WTC11 (cell line): Measurements from ENCODE around the gene AK5. TPM values are rescaled to one million over a fixed set of nuclear protein-coding genes. Genes with fewer than 3 reads are reported as not detected.

Source experiments
- ATAC-seq: fragments of 200-7000 bp; cut with Tn5 transposase; 2 replicates; pipeline ENCODE4 v1.10.0; 2021; ENCODE audit warnings: mild to moderate bottlenecking, moderate library complexity
- CTCF ChIA-PET: fragments of 300-600 bp; sonication (Branson Sonifier 250); formaldehyde crosslinking; loops from one replicate; lab custom pipeline; 2021; ENCODE audit warnings: antibody characterized with exemption; lab: Charles Lee
- POLR2A ChIA-PET: fragments of 350-600 bp; sonication (Branson Sonifier 250); formaldehyde crosslinking; loops from one replicate; lab custom pipeline; 2021; ENCODE audit warnings: antibody characterized with exemption; lab: Charles Lee
- DNase-seq: peaks from one replicate; pipeline ENCODE4 v3.0.0; 2021; ENCODE audit warnings: low spot score
- H3K27ac Mint-ChIP-seq: 2 replicates; pipeline ENCODE4 v1.8.0; 2021; ENCODE audit warnings: mixed read lengths
- H3K27me3 Mint-ChIP-seq: 2 replicates; pipeline ENCODE4 v1.8.0; 2021; ENCODE audit warnings: low read depth, mild to moderate bottlenecking, moderate library complexity, mixed read lengths
- H3K36me3 Mint-ChIP-seq: 2 replicates; pipeline ENCODE4 v1.8.0; 2021; ENCODE audit warnings: mixed read lengths
- H3K4me1 Mint-ChIP-seq: 2 replicates; pipeline ENCODE4 v1.8.0; 2022; ENCODE audit warnings: mixed read lengths
- H3K4me3 Mint-ChIP-seq: 2 replicates; pipeline ENCODE4 v1.8.0; 2021; ENCODE audit warnings: mild to moderate bottlenecking, moderate library complexity, mixed read lengths
- H3K9me3 Mint-ChIP-seq: 2 replicates; pipeline ENCODE4 v1.8.0; 2021; ENCODE audit warnings: mixed read lengths
- AR ChIP-seq: fragments of 250-450 bp; sonication (Bioruptor Pico); IDR thresholded peaks from 2 replicates; pipeline ENCODE4 v1.9.0; 2021; ENCODE audit warnings: mild to moderate bottlenecking
- ATF2 ChIP-seq: sonication (generic); formaldehyde crosslinking; IDR thresholded peaks from 2 replicates; pipeline ENCODE4 v1.8.1; 2022; ENCODE audit warnings: low read depth, missing genetic modification reagents, borderline replicate concordance
- CREB1 ChIP-seq: sonication (generic); formaldehyde crosslinking; IDR thresholded peaks from 2 replicates; pipeline ENCODE4 v1.8.0; 2023; ENCODE audit warnings: mild to moderate bottlenecking, missing genetic modification reagents
- CREM ChIP-seq: sonication (generic); formaldehyde crosslinking; IDR thresholded peaks from 2 replicates; pipeline ENCODE4 v1.8.1; 2022; ENCODE audit warnings: mild to moderate bottlenecking, missing genetic modification reagents, moderate library complexity
- E2F1 ChIP-seq: sonication (generic); formaldehyde crosslinking; IDR thresholded peaks from 2 replicates; pipeline ENCODE4 v1.8.0; 2022; ENCODE audit warnings: mild to moderate bottlenecking, missing genetic modification reagents
- E2F5 ChIP-seq: sonication (generic); formaldehyde crosslinking; IDR thresholded peaks from 2 replicates; pipeline ENCODE4 v1.8.1; 2022; ENCODE audit warnings: mild to moderate bottlenecking, moderate library complexity, missing genetic modification reagents
- ESRRA ChIP-seq: sonication (generic); formaldehyde crosslinking; IDR thresholded peaks from 2 replicates; pipeline ENCODE4 v1.8.1; 2022; ENCODE audit warnings: mild to moderate bottlenecking, missing genetic modification reagents, borderline replicate concordance
- GTF2I ChIP-seq: fragments of 250-450 bp; sonication (Bioruptor Pico); conservative IDR thresholded peaks from 2 replicates; pipeline ENCODE4 v1.4.0; 2021; ENCODE audit warnings: mild to moderate bottlenecking
- MLX ChIP-seq: sonication (generic); formaldehyde crosslinking; IDR thresholded peaks from 2 replicates; pipeline ENCODE4 v1.8.1; 2023; ENCODE audit warnings: mild to moderate bottlenecking, missing genetic modification reagents, moderate library complexity
- MYBL2 ChIP-seq: sonication (generic); formaldehyde crosslinking; IDR thresholded peaks from 2 replicates; pipeline ENCODE4 v1.8.1; 2023; ENCODE audit warnings: mild to moderate bottlenecking, moderate library complexity, missing genetic modification reagents
- RELA ChIP-seq: sonication (generic); formaldehyde crosslinking; IDR thresholded peaks from 2 replicates; pipeline ENCODE4 v1.8.1; 2022; ENCODE audit warnings: missing genetic modification reagents, mild to moderate bottlenecking, borderline replicate concordance
- SP1 ChIP-seq: sonication (generic); formaldehyde crosslinking; conservative IDR thresholded peaks from 2 replicates; pipeline ENCODE4 v1.8.1; 2022; ENCODE audit warnings: missing genetic modification reagents
- STAT6 ChIP-seq: sonication (generic); formaldehyde crosslinking; conservative IDR thresholded peaks from 2 replicates; pipeline ENCODE4 v1.8.1; 2023; ENCODE audit warnings: mild to moderate bottlenecking, low read depth, missing genetic modification reagents, moderate library complexity
- TP53 ChIP-seq: sonication (generic); formaldehyde crosslinking; IDR thresholded peaks from 2 replicates; pipeline ENCODE4 v1.8.1; 2023; ENCODE audit warnings: mild to moderate bottlenecking, missing genetic modification reagents
- ZNF138 ChIP-seq: sonication (generic); formaldehyde crosslinking; conservative IDR thresholded peaks from 2 replicates; pipeline ENCODE4 v1.8.1; 2022; ENCODE audit warnings: mild to moderate bottlenecking, moderate library complexity, missing genetic modification reagents
- ZNF512 ChIP-seq: sonication (generic); formaldehyde crosslinking; IDR thresholded peaks from 2 replicates; pipeline ENCODE4 v1.8.1; 2022; ENCODE audit warnings: missing genetic modification reagents, borderline replicate concordance
- ZSCAN18 ChIP-seq: fragments of 250-450 bp; sonication (Bioruptor Pico); IDR thresholded peaks from 2 replicates; pipeline ENCODE4 v2.1.2; 2022; ENCODE audit warnings: mild to moderate bottlenecking, moderate library complexity
- total RNA-seq: library from RNA; stranded (reverse); gene quantifications from 3 replicates; pipeline ENCODE4 v1.2.3, GENCODE V29; 2021

Gene AK5
- total RNA-seq, 1 experiment from 2014 or later: 3.0 TPM

GRCh38 chr1:77238462-77238861, 43.4 kb upstream of the AK5 start:
- Mint-ChIP-seq H3K4me3 (no peak overlapping the region), H3K36me3 (peaks cover 7% of the 10 kb centered on the region), H3K9me3 (peaks cover 14% of the 10 kb centered on the region), H3K27ac (no peak overlapping the region), H3K27me3 (no peaks in the 10 kb centered on the region; the same call in 1 of the 2 replicates), H3K4me1 (0 out of 2 replicates have a peak, but pooled peaks cover 2% of the 10 kb centered on the region)
- ChIA-PET POLR2A (interaction anchor here (0.8 kb wide), 1 partner anchor 19 kb away, joined by 3 read pairs; the partner anchor contains the start of gene PIGK), CTCF (no interaction called here)
- DNase-seq (no peak), ATAC-seq (no peak)
- TF ChIP-seq MLX (CRISPR knock-in tag): no peak
- TF ChIP-seq TP53 (CRISPR knock-in tag): no peak
- no peak for TF ChIP-seq ZNF512 (CRISPR knock-in tag)
- TF ChIP-seq RELA (CRISPR knock-in tag): no peak
- TF ChIP-seq STAT6: no peak
- TF ChIP-seq E2F5: no peak
- TF ChIP-seq SP1: no peak
- no peak for TF ChIP-seq AR (CRISPR knock-in tag)
- no peak for TF ChIP-seq ESRRA (CRISPR knock-in tag)
- no peak for TF ChIP-seq MYBL2
- TF ChIP-seq GTF2I (CRISPR knock-in tag): no peak

- ATAC-seq (no peak), DNase-seq (no peak)
- Mint-ChIP-seq H3K4me3 (no peak overlapping the region), H3K27ac (no peak overlapping the region), H3K9me3 (peaks cover 8% of the 10 kb centered on the region), H3K4me1 (no peaks in the 10 kb centered on the region), H3K27me3 (no peaks in the 10 kb centered on the region; the same call in 1 of the 2 replicates), H3K36me3 (peaks cover 7% of the 10 kb centered on the region)
- ChIA-PET CTCF (no interaction called here), POLR2A (no interaction called here)
- TF ChIP-seq ZSCAN18 (CRISPR knock-in tag) (no peak), ATF2 (CRISPR knock-in tag) (no peak), AR (CRISPR knock-in tag) (no peak), CREM (CRISPR knock-in tag) (no peak), MLX (CRISPR knock-in tag) (no peak), ESRRA (CRISPR knock-in tag) (no peak), ZNF138 (CRISPR knock-in tag) (no peak), CREB1 (CRISPR knock-in tag) (no peak), E2F1 (no peak)
Measured at GRCh38 chr1:77239311-77239710, 42.5 kb upstream of the AK5 start.
